CD1c-positive myeloid dendritic cell (primary cell): Measurements from ENCODE around the gene ITGB1BP2.
A peak's percentile ranks its signal among the peaks of the same experiment; 100 is the strongest.
"Not testable (repeated sequence)": the region's sequence is repeated elsewhere in the genome, so short reads cannot be mapped to it uniquely, and the experiment has no call there.

Source experiments
- DNase-seq: peaks from one replicate; pipeline ENCODE4 v3.0.0-alpha.2; 2016; ENCODE audit errors: extremely low spot score

The ITGB1BP2 gene

GRCh38 chrX:71302461-71303213, 1.1 kb downstream of the ITGB1BP2 start:
- DNase-seq = peak; percentile 55

- no peak for DNase-seq
Observed at GRCh38 chrX:71304561-71304960, 3.0 kb downstream of the ITGB1BP2 start.

- DNase-seq = no peak
Observed at GRCh38 chrX:71315917-71316316, 14.4 kb downstream of the ITGB1BP2 start.

GRCh38 chrX:71316959-71317358, 15.4 kb downstream of the ITGB1BP2 start:
- DNase-seq = not testable (repeated sequence)

- peak; percentile 4 for DNase-seq
Observed at GRCh38 chrX:71320126-71320525, 18.6 kb downstream of the ITGB1BP2 start.

- no peak for DNase-seq
Observed at GRCh38 chrX:71321731-71322130, 20.2 kb downstream of the ITGB1BP2 start.

GRCh38 chrX:71324452-71324851, 22.9 kb downstream of the ITGB1BP2 start:
- not testable (repeated sequence) for DNase-seq

GRCh38 chrX:71326394-71326793, 24.8 kb downstream of the ITGB1BP2 start:
- no peak for DNase-seq

GRCh38 chrX:71349151-71349665, 47.7 kb downstream of the ITGB1BP2 start:
- not testable (repeated sequence) for DNase-seq

- DNase-seq = not testable (repeated sequence)
Observed at GRCh38 chrX:71349867-71350266, 48.3 kb downstream of the ITGB1BP2 start.

GRCh38 chrX:71352439-71352838, 50.9 kb downstream of the ITGB1BP2 start:
- not testable (repeated sequence) for DNase-seq
